ENCODE data around the gene RBMS3.

The RBMS3 gene

DNA sequence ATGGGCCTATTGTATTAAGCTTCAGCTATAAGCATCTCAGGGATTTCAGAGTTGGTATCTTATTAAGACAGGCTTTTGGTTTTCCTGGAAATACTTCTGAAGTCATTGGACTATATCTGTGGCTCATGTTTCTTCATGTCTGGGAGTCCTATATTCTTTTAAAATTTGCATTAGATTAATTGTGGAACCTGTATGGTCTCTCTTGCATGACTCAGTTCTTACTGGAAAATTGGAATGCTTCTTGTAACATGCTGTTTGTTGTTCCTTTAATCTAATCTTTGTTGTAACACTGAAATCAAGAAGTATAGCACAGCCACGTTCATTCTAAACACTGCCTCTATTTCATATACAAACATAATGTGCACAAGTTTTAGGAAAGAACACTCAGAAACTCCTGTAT, 208.1 kb downstream of the RBMS3 start:
- no peaks in the 10 kb centered on the region for H3K9me3 ChIP-seq (ENCODE audit: control insufficient read depth in 2 of 2, low read length in 2 of 2)
- H3K36me3 ChIP-seq (ENCODE audit: control insufficient read depth in 2 of 2, insufficient read depth in 2 of 2, low read length in 2 of 2), result no peaks in the 10 kb centered on the region
- no peak overlapping the region for H3K4me3 ChIP-seq (ENCODE audit: low read length in 2 of 2)
- no peaks in the 10 kb centered on the region for H3K4me1 ChIP-seq (ENCODE audit: control insufficient read depth in 2 of 2, insufficient read depth in 2 of 2, low read length in 2 of 2)
- H3K27ac ChIP-seq (ENCODE audit: low read depth in 2 of 2, low read length in 2 of 2), result no peak overlapping the region
- peaks cover 0 to 13% of the 10 kb centered on the region in 2 donors for H3K27me3 ChIP-seq (ENCODE audit: control insufficient read depth in 2 of 2, insufficient read depth in 2 of 2, low read length in 2 of 2)
- no peak overlapping the region for H3K9ac ChIP-seq (ENCODE audit: low read depth in 1 of 2, low read length in 2 of 2)

DNA sequence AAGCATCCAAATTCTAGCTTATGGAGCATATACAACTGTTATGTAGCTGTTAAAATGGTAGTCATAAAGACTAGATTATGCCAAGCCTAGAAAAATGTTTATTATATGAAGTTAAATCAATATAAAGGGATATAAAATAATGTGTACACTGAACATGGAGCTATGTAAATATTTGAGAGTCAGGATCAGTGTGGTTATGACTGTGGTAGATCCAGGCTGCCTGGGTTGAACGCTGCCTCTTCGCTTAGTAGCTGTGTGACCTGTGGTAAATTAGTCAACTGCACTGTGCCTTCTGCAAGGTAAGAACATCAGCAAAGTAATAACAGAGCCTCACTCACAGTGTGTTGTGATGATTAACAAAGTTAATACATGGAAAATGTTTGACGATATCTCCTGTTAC, 212.2 kb downstream of the RBMS3 start:
- Histone ChIP-seq H3K27me3 (ENCODE audit: control insufficient read depth in 2 of 2, insufficient read depth in 2 of 2, low read length in 2 of 2) (peaks cover 0 to 18% of the 10 kb centered on the region in 2 donors), H3K9ac (ENCODE audit: low read depth in 1 of 2, low read length in 2 of 2) (no peak overlapping the region), H3K36me3 (ENCODE audit: control insufficient read depth in 2 of 2, insufficient read depth in 2 of 2, low read length in 2 of 2) (no peaks in the 10 kb centered on the region), H3K27ac (ENCODE audit: low read depth in 2 of 2, low read length in 2 of 2) (no peak overlapping the region), H3K9me3 (ENCODE audit: control insufficient read depth in 2 of 2, low read length in 2 of 2) (no peaks in the 10 kb centered on the region), H3K4me1 (ENCODE audit: control insufficient read depth in 2 of 2, insufficient read depth in 2 of 2, low read length in 2 of 2) (no peaks in the 10 kb centered on the region), H3K4me3 (ENCODE audit: low read length in 2 of 2) (no peak overlapping the region)

DNA sequence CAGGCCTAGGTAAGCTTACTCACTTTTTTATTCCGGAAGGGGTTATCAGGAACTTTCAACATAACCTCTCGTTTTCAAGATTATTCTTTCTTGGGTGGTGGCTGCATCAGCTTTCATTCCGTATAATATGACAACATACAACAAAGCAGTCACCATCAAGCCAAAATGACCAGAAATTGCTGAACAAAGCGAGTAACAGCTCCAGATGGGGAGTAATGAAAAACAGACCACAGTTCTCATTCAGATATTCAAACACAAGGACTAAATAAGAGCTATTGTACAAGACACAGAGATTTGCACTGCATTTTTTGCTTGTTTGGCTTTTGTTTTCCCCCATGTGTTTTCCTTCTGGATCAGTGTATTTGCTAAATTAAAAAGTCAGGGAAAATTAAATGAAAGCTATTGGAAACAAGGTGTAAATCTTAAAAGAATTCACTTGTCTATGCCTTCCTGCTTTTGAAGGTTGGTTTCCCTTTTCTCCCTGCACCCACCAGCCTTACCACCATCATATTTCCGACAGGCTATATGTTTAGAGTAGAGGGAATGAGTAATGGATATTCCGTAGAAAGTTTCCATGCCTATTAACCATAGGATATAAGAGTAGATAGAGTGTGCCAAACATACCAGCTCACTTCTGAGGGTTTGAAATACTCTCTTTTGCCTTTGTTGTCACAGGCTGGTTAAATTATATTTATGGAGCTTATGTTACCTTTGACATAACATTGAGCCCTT, 213.6 kb downstream of the RBMS3 start:
- Histone ChIP-seq H3K4me3 (ENCODE audit: low read length in 2 of 2) (no peak overlapping the region), H3K4me1 (ENCODE audit: control insufficient read depth in 2 of 2, insufficient read depth in 2 of 2, low read length in 2 of 2) (no peaks in the 10 kb centered on the region), H3K27me3 (ENCODE audit: control insufficient read depth in 2 of 2, insufficient read depth in 2 of 2, low read length in 2 of 2) (peaks cover 0 to 18% of the 10 kb centered on the region in 2 donors), H3K9me3 (ENCODE audit: control insufficient read depth in 2 of 2, low read length in 2 of 2) (no peaks in the 10 kb centered on the region), H3K27ac (ENCODE audit: low read depth in 2 of 2, low read length in 2 of 2) (no peak overlapping the region), H3K36me3 (ENCODE audit: control insufficient read depth in 2 of 2, insufficient read depth in 2 of 2, low read length in 2 of 2) (no peaks in the 10 kb centered on the region), H3K9ac (ENCODE audit: low read depth in 1 of 2, low read length in 2 of 2) (no peak overlapping the region)

DNA sequence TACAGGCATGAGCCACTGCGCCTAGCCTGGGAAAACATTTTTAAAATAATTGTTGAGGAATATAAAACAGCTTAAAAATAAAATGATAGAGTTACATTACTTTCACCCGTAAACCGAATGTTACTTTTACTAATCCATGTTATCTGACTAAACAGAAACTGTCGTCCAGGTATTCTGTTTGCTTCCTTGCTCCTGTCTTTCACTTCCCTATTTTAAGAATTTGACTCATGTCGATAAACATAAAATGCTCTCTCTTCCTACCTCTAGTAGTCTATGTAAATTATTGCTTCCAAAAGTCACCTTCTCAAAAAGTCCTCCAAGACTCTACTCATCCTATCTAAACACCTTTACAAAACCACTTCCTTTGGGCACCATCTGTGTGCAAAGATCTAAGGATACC, 216.4 kb downstream of the RBMS3 start:
- no peaks in the 10 kb centered on the region for H3K9me3 ChIP-seq (ENCODE audit: control insufficient read depth in 2 of 2, low read length in 2 of 2)
- H3K4me3 ChIP-seq (ENCODE audit: low read length in 2 of 2), result no peak overlapping the region
- H3K27me3 ChIP-seq (ENCODE audit: control insufficient read depth in 2 of 2, insufficient read depth in 2 of 2, low read length in 2 of 2), result peaks cover 0 to 9% of the 10 kb centered on the region in 2 donors
- no peaks in the 10 kb centered on the region for H3K4me1 ChIP-seq (ENCODE audit: control insufficient read depth in 2 of 2, insufficient read depth in 2 of 2, low read length in 2 of 2)
- no peaks in the 10 kb centered on the region for H3K36me3 ChIP-seq (ENCODE audit: control insufficient read depth in 2 of 2, insufficient read depth in 2 of 2, low read length in 2 of 2)
- no peak overlapping the region for H3K27ac ChIP-seq (ENCODE audit: low read depth in 2 of 2, low read length in 2 of 2)
- no peak overlapping the region for H3K9ac ChIP-seq (ENCODE audit: low read depth in 1 of 2, low read length in 2 of 2)

DNA sequence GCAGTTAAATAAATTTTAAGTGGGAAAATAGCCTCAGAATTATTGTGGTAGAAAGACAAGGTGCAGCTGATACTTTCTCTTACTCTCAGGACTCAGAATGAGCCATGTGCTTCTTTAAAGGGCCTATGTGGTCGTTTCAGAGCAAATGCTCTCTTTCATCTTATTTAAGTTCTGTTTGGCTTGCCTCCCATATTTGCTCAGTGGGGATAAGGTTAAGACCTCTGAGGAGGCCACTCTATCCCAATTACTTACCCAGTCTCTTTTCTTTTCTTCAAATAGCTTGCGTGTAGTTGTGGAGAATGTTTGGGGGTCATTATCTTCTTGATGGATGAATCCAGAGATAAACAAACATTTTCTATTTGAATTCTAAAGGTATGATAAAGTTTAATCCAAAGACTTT, 221.9 kb downstream of the RBMS3 start:
- H3K27ac ChIP-seq (ENCODE audit: low read depth in 2 of 2, low read length in 2 of 2), result no peak overlapping the region
- H3K4me3 ChIP-seq (ENCODE audit: low read length in 2 of 2), result no peak overlapping the region
- H3K27me3 ChIP-seq (ENCODE audit: control insufficient read depth in 2 of 2, insufficient read depth in 2 of 2, low read length in 2 of 2), result peaks cover 0 to 4% of the 10 kb centered on the region in 2 donors
- H3K9me3 ChIP-seq (ENCODE audit: control insufficient read depth in 2 of 2, low read length in 2 of 2), result no peaks in the 10 kb centered on the region
- H3K9ac ChIP-seq (ENCODE audit: low read depth in 1 of 2, low read length in 2 of 2), result no peak overlapping the region
- no peaks in the 10 kb centered on the region for H3K4me1 ChIP-seq (ENCODE audit: control insufficient read depth in 2 of 2, insufficient read depth in 2 of 2, low read length in 2 of 2)
- H3K36me3 ChIP-seq (ENCODE audit: control insufficient read depth in 2 of 2, insufficient read depth in 2 of 2, low read length in 2 of 2), result no peaks in the 10 kb centered on the region

DNA sequence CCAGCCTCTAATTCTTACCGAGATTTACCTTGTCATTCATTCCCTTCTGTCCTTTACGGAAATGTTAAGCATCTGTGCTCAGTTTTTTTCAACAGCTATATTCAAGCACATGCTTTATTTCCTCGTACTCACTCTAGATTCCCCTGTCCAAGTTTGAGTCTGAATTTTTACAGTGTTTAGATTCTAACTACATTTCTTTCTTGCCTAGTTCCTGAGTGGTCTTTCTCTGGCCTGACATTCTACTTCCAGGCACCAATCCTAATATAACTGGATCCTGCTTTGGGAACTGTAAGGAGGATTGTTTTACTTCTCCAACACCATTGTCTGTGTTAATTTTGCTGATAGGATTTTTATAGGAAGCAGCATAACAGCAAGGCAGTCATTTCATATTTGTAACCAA, 222.4 kb downstream of the RBMS3 start:
- H3K4me1 ChIP-seq (ENCODE audit: control insufficient read depth in 2 of 2, insufficient read depth in 2 of 2, low read length in 2 of 2), result no peaks in the 10 kb centered on the region
- H3K27me3 ChIP-seq (ENCODE audit: control insufficient read depth in 2 of 2, insufficient read depth in 2 of 2, low read length in 2 of 2), result peaks cover 0 to 4% of the 10 kb centered on the region in 2 donors
- peak overlapping the region in 1 of 2 donors; percentile 26 for H3K27ac ChIP-seq (ENCODE audit: low read depth in 2 of 2, low read length in 2 of 2)
- no peak overlapping the region for H3K4me3 ChIP-seq (ENCODE audit: low read length in 2 of 2)
- no peaks in the 10 kb centered on the region for H3K9me3 ChIP-seq (ENCODE audit: control insufficient read depth in 2 of 2, low read length in 2 of 2)
- no peak overlapping the region for H3K9ac ChIP-seq (ENCODE audit: low read depth in 1 of 2, low read length in 2 of 2)
- no peaks in the 10 kb centered on the region for H3K36me3 ChIP-seq (ENCODE audit: control insufficient read depth in 2 of 2, insufficient read depth in 2 of 2, low read length in 2 of 2)

DNA sequence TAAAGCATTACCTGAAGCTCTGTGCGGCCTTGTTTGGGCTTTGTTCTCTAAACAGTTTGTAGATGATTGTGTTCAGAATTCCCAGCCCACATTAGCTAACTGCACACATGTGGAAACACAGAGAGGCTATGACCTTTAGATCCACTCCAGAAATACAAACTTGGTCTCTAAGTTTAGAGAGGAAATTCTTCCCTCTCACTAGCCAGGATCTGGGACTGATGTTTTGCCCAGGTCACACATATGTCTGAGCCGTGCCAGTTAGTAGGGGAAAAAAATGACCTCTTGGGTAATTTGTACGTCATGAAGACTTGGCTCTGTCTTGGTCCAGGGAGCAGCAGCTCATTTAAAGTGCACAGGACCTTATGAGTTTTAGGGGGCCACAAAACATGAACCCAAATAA, 223.1 kb downstream of the RBMS3 start:
- Histone ChIP-seq H3K4me1 (ENCODE audit: control insufficient read depth in 2 of 2, insufficient read depth in 2 of 2, low read length in 2 of 2) (no peaks in the 10 kb centered on the region), H3K9me3 (ENCODE audit: control insufficient read depth in 2 of 2, low read length in 2 of 2) (no peaks in the 10 kb centered on the region), H3K4me3 (ENCODE audit: low read length in 2 of 2) (no peak overlapping the region), H3K27ac (ENCODE audit: low read depth in 2 of 2, low read length in 2 of 2) (no peak overlapping the region), H3K27me3 (ENCODE audit: control insufficient read depth in 2 of 2, insufficient read depth in 2 of 2, low read length in 2 of 2) (peaks cover 0 to 4% of the 10 kb centered on the region in 2 donors), H3K36me3 (ENCODE audit: control insufficient read depth in 2 of 2, insufficient read depth in 2 of 2, low read length in 2 of 2) (no peaks in the 10 kb centered on the region), H3K9ac (ENCODE audit: low read depth in 1 of 2, low read length in 2 of 2) (no peak overlapping the region)

DNA sequence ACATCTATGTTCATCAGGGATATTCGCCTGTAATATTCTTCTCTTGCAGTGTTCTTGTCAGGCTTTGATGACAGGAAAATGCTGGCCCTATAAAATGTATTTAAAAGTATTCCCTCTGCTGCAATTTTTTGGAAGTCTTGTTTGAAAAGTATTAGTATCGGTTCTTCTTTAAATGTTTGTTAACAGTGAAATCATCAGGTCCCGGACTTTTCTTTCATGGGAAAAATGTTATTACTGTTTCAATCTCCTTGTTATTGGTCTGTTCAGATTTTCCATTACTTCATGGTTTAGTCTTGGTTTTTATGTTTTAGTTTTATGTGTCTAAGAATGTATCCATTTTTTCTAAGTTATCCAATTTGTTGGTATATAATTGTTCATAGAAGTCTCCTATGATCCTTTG, 225.6 kb downstream of the RBMS3 start:
- Histone ChIP-seq H3K9me3 (ENCODE audit: control insufficient read depth in 2 of 2, low read length in 2 of 2) (no peaks in the 10 kb centered on the region), H3K9ac (ENCODE audit: low read depth in 1 of 2, low read length in 2 of 2) (no peak overlapping the region), H3K36me3 (ENCODE audit: control insufficient read depth in 2 of 2, insufficient read depth in 2 of 2, low read length in 2 of 2) (no peaks in the 10 kb centered on the region), H3K27me3 (ENCODE audit: control insufficient read depth in 2 of 2, insufficient read depth in 2 of 2, low read length in 2 of 2) (peaks cover 0 to 3% of the 10 kb centered on the region in 2 donors), H3K27ac (ENCODE audit: low read depth in 2 of 2, low read length in 2 of 2) (no peak overlapping the region), H3K4me3 (ENCODE audit: low read length in 2 of 2) (no peak overlapping the region), H3K4me1 (ENCODE audit: control insufficient read depth in 2 of 2, insufficient read depth in 2 of 2, low read length in 2 of 2) (no peaks in the 10 kb centered on the region)

DNA sequence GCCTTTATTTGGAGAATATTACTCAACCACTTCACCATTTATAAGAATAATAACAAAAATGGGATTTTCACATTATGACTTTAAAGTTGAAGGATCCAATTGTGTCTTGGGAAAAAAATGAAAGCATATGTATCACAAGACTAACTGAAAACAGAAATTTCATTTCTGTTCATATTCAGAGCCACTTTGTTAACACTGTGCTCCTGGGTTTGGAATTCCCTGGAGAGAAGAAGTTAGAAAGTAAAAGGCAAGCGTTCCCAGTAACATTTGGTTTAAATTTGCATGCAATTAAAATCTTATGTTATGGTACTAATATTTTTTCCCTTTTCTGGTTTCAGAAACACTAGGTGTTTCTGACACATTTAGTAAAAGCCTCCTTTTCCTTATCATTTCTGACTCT, 230.8 kb downstream of the RBMS3 start:
- Histone ChIP-seq H3K9ac (ENCODE audit: low read depth in 1 of 2, low read length in 2 of 2) (no peak overlapping the region), H3K27me3 (ENCODE audit: control insufficient read depth in 2 of 2, insufficient read depth in 2 of 2, low read length in 2 of 2) (no peaks in the 10 kb centered on the region), H3K9me3 (ENCODE audit: control insufficient read depth in 2 of 2, low read length in 2 of 2) (no peaks in the 10 kb centered on the region), H3K4me3 (ENCODE audit: low read length in 2 of 2) (no peak overlapping the region), H3K27ac (ENCODE audit: low read depth in 2 of 2, low read length in 2 of 2) (no peak overlapping the region), H3K36me3 (ENCODE audit: control insufficient read depth in 2 of 2, insufficient read depth in 2 of 2, low read length in 2 of 2) (no peaks in the 10 kb centered on the region), H3K4me1 (ENCODE audit: control insufficient read depth in 2 of 2, insufficient read depth in 2 of 2, low read length in 2 of 2) (no peaks in the 10 kb centered on the region)

DNA sequence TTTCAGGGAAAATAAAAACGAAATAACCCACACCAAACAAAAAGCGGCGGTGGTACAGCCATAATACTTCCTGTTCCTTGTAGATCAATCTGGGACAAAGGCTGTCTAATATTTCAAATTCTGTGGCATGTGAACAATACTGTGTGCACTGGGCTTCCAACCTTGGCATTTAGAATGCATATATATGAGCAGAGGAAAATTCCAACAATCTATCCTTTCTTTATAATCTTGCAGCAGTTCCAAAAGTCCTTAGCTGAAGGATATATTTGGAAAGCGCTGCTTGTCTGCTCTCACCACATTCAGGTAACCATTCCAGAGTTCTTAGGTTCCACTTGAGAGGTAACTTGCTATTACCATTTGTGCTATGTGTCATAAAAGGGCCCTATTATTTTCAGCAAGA, 231.8 kb downstream of the RBMS3 start:
- no peaks in the 10 kb centered on the region for H3K9me3 ChIP-seq (ENCODE audit: control insufficient read depth in 2 of 2, low read length in 2 of 2)

More for the DNA sequence above, 231.8 kb downstream of the RBMS3 start:
- H3K36me3 ChIP-seq (ENCODE audit: control insufficient read depth in 2 of 2, insufficient read depth in 2 of 2, low read length in 2 of 2), result no peaks in the 10 kb centered on the region
- no peaks in the 10 kb centered on the region for H3K4me1 ChIP-seq (ENCODE audit: control insufficient read depth in 2 of 2, insufficient read depth in 2 of 2, low read length in 2 of 2)
- H3K27me3 ChIP-seq (ENCODE audit: control insufficient read depth in 2 of 2, insufficient read depth in 2 of 2, low read length in 2 of 2), result no peaks in the 10 kb centered on the region
- H3K27ac ChIP-seq (ENCODE audit: low read depth in 2 of 2, low read length in 2 of 2), result no peak overlapping the region
- H3K9ac ChIP-seq (ENCODE audit: low read depth in 1 of 2, low read length in 2 of 2), result no peak overlapping the region
- no peak overlapping the region for H3K4me3 ChIP-seq (ENCODE audit: low read length in 2 of 2)
